Chondrocyte (in vitro differentiated cells): Measurements from ENCODE around the gene EPN2. TPM values are rescaled to one million over a fixed set of nuclear protein-coding genes. Genes with fewer than 3 reads are reported as not detected.

ENCODE experiments used
- DNase-seq: peaks from one replicate; pipeline ENCODE4 v3.0.0; 2021; ENCODE audit warnings: mixed read lengths, low spot score
- H3K27ac Mint-ChIP-seq: one replicate; pipeline ENCODE4 v1.8.0; 2021; ENCODE audit warnings: mild to moderate bottlenecking, moderate library complexity, mixed read lengths; ENCODE audit not compliant: unreplicated experiment
- H3K27me3 Mint-ChIP-seq: 2 replicates; pipeline ENCODE4 v1.8.0; 2021; ENCODE audit warnings: low read depth, mixed read lengths
- H3K36me3 Mint-ChIP-seq: 2 replicates; pipeline ENCODE4 v1.8.0; 2021; ENCODE audit warnings: low read depth, mixed read lengths
- H3K4me1 Mint-ChIP-seq: 2 replicates; pipeline ENCODE4 v1.8.0; 2021; ENCODE audit warnings: low read depth, mild to moderate bottlenecking, mixed read lengths
- H3K4me3 Mint-ChIP-seq: one replicate; pipeline ENCODE4 v1.8.0; 2021; ENCODE audit warnings: mild to moderate bottlenecking, moderate library complexity, mixed read lengths; ENCODE audit not compliant: unreplicated experiment
- H3K9me3 Mint-ChIP-seq: 2 replicates; pipeline ENCODE4 v1.8.0; 2021; ENCODE audit warnings: low read depth, mixed read lengths
- CTCF ChIP-seq: fragments of 200-600 bp; sonication (generic); IDR thresholded peaks from 2 replicates; pipeline ENCODE4 v1.5.0; 2021; ENCODE audit warnings: antibody characterized with exemption, mild to moderate bottlenecking, moderate library complexity
- total RNA-seq: library from RNA; stranded (reverse); gene quantifications from 3 replicates; pipeline ENCODE4 v1.2.1, GENCODE V29; 2021

EPN2 gene
- total RNA-seq, 1 donor from 2014 or later = 37.8 TPM

- Mint-ChIP-seq H3K4me1 (peaks cover 11% of the 10 kb centered on the region), H3K27me3 (no peaks in the 10 kb centered on the region), H3K9me3 (no peaks in the 10 kb centered on the region), H3K4me3 (no peak overlapping the region), H3K27ac (no peak overlapping the region), H3K36me3 (peaks cover 20% of the 10 kb centered on the region)
- peak; percentile 86 for DNase-seq
- no peak for TF ChIP-seq CTCF
These were observed 76.0 kb downstream of the EPN2 start for GRCh38 chr17:19313066-19313745.

- peaks cover 11% of the 10 kb centered on the region for H3K4me1 Mint-ChIP-seq
- DNase-seq = peak; percentile 19
- no peak for TF ChIP-seq CTCF
- no peaks in the 10 kb centered on the region for H3K9me3 Mint-ChIP-seq
- H3K4me3 Mint-ChIP-seq = no peak overlapping the region
- peaks cover 20% of the 10 kb centered on the region for H3K36me3 Mint-ChIP-seq
- no peak overlapping the region for H3K27ac Mint-ChIP-seq
- no peaks in the 10 kb centered on the region for H3K27me3 Mint-ChIP-seq
These were observed 76.8 kb downstream of the EPN2 start for GRCh38 chr17:19313746-19314651.

GRCh38 chr17:19315104-19315503 lies 77.9 kb downstream of the EPN2 start:
- no peak for TF ChIP-seq CTCF
- Mint-ChIP-seq H3K4me3 (no peak overlapping the region), H3K36me3 (peaks cover 19% of the 10 kb centered on the region), H3K27me3 (no peaks in the 10 kb centered on the region), H3K9me3 (no peaks in the 10 kb centered on the region), H3K27ac (no peak overlapping the region), H3K4me1 (peaks cover 11% of the 10 kb centered on the region)
- no peak for DNase-seq

- H3K4me3 Mint-ChIP-seq = no peak overlapping the region
These were observed 79.7 kb downstream of the EPN2 start for GRCh38 chr17:19316761-19317358.

More at GRCh38 chr17:19316761-19317358, 79.7 kb downstream of the EPN2 start:
- peaks cover 18% of the 10 kb centered on the region for H3K36me3 Mint-ChIP-seq
- peaks cover 11% of the 10 kb centered on the region for H3K4me1 Mint-ChIP-seq
- TF ChIP-seq CTCF = no peak
- H3K27ac Mint-ChIP-seq = no peak overlapping the region
- H3K27me3 Mint-ChIP-seq = no peaks in the 10 kb centered on the region
- no peak for DNase-seq
- no peaks in the 10 kb centered on the region for H3K9me3 Mint-ChIP-seq
